ENCODE data around the gene CR1L. TPM values are rescaled to one million over a fixed set of nuclear protein-coding genes. Genes with fewer than 3 reads are reported as not detected.
"Not testable (repeated sequence)": the region's sequence is repeated elsewhere in the genome, so short reads cannot be mapped to it uniquely, and the experiment has no call there.

The CR1L gene
- total RNA-seq, 1 experiment from 2014 or later: not detected

DNA sequence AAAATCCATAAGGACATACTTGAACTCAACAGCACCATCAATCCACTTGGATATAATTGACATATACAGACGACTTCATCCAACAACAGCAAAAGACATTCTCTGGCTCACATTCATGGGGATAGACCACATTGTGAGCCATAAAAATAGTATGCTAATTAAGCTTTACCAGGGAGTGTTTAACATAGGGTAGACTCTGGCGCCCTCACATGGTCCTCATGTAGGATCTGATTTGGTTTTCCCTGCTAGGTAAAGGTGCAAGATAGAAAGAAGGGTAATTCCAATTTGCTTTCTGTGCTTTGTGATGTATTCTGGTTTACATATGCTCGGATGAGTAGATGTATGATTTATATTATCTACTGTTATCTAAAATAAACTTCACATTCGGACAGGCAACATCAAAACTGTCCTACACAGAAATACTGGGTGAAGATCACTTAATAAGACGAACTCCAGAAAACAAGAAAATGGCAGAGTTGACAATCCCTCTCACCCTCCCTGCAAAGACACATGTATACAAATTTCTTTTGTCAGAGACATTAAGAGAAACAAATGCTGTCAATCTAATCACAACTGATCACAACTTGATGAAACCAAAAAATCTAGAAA lies 27.7 kb downstream of the CR1L start:
- in situ Hi-C loops (cut with HindIII; ENCODE audit: low sequenced_read_pairs): no loop called here
- DNase-seq (ENCODE audit: low spot score): peak; percentile 16

DNA sequence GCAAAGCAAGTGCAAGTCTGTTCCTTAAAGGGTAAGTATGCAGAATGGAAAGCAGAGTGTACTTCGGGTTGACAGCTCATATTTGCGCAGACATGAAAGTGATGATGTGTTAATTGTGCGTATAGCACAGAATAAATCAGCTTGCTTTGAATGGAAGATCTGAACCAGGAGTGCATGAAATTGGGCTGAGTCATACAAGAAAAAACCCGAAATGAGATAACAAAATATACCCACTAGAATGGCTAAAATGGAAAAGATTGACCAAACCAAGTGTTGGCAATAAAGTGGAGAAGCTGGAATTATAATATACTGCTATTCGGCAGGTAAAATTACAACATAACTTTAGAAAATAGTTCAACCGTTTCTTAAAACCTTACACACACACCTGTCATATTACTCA lies 28.5 kb downstream of the CR1L start:
- in situ Hi-C loops (cut with HindIII; ENCODE audit: low sequenced_read_pairs): no loop called here
- DNase-seq (ENCODE audit: low spot score): no peak

DNA sequence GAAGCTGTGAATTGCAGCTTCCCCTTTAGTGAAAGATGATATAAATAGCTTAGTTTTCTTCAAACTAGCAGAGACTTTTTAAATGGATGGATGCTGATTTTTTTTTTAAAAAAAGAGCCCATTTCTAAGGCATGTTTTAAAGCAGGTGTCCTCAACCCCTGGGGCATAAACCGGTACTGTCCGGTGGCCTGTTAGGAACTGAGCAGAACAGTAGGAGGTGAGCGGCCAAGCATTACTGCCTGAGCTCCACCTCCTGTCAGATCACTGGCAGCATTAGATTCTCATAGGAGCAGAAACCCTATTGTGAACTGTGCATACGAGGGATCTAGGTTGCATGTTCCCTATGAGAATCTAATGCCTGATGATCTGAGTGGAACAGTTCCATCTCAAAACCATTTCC lies 31.2 kb downstream of the CR1L start:
- DNase-seq (ENCODE audit: low spot score): no peak
- in situ Hi-C loops (cut with HindIII; ENCODE audit: low sequenced_read_pairs): no loop called here

DNA sequence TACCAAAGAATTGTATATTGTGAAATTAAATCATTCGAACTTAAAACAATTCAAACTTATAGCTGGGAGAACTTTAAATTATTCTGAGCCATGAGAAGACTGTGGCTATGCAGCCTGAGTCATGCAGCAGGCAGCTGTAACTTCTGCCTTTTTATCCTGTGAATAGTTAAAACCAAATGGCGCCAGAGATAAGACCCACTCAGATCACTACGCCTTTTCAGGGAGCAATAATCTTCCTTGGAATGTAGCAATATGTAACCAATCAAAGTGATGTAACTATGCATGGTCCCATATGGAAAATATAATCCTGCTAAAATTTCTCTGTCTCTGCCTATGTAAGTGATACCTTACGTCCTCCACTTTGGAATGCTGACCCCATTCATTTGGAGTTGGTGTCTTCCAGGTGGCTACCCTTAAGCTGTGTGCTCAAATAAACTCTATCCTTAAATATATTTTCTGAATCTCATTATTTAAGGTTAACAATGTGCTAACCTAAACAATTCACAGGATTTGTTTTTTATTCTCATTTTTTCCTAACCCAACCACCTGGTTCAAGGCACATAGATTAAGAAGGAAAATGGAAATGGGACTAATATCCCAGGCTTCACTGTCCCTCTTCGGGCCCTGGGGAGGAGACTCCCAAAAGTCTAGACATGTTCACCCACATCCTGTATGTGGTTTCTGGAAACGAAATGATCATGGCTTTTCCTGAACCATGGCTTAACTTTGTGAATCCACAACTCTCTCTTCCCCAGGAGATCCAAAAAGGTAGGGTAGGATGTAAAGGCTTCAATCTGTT lies 35.9 kb downstream of the CR1L start:
- in situ Hi-C loops (cut with HindIII; ENCODE audit: low sequenced_read_pairs); DNase-seq (ENCODE audit: low spot score): not testable (repeated sequence)

DNA sequence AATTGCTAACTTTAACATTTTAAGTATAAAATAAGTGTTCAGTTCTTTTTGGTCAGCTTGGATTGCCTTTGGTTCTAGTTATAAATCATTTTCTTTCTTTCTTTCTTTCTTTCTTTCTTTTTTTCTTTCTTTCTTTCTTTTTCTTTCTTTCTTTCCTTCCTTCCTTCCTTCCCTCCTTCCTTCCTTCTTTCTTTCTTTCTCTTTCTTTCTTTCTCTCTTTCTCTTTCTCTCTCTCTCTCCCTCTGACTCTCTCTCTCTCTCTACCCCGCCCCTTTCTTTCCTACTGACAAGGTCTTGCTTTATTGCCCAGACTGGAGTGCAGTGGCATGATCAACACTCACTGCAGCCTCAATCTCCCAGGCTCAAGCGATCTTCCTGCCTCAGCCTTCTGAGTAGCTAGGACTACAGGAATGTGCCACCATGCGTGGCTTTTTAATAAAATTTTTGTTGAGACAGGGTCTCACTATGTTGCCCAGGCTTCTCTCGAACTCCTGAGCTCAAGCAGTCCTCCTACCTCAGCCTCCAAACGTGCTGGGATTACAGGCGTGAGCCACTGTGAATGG lies 38.0 kb downstream of the CR1L start:
- DNase-seq (ENCODE audit: low spot score); in situ Hi-C loops (cut with HindIII; ENCODE audit: low sequenced_read_pairs): not testable (repeated sequence)

DNA sequence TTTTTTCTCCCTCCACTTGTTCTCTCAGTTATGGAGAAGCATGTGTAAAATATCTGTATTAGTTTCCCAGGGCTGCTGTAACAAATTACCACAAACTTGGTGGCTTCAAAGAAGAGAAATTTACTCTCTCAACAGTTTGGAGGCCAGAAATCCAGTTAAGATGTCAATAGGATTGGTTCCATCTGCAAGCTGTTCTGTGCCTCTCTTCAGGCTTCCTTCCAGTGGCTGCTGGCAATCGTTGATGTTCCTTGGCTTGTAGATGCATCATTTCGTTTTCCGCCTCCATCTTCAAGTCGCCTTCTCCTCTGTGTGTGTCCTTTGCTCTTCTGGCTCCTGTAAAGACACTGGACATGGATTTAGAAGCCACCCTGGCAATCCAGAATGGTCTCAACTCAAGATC lies 45.6 kb downstream of the CR1L start:
- DNase-seq (ENCODE audit: low spot score); in situ Hi-C loops (cut with HindIII; ENCODE audit: low sequenced_read_pairs): not testable (repeated sequence)

DNA sequence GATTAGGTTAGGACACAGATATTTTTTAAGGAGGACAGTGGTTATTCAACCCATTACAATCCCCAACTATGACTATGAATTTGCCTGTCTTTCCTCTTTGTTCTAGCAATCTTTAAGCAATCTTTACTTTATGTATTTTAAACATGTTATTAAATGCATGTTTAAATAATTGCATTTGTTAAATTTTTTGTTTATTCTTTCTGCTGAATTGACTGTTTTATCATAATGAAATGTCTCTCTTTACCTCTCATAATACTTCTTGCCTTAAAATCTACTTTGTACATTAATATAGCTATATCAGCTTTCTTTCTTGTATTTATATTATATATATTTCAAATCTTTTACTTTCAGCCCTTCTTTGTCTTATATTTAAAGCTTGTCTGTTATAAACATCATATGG lies 46.1 kb downstream of the CR1L start:
- in situ Hi-C loops (cut with HindIII; ENCODE audit: low sequenced_read_pairs): no loop called here
- no peak for DNase-seq (ENCODE audit: low spot score)

DNA sequence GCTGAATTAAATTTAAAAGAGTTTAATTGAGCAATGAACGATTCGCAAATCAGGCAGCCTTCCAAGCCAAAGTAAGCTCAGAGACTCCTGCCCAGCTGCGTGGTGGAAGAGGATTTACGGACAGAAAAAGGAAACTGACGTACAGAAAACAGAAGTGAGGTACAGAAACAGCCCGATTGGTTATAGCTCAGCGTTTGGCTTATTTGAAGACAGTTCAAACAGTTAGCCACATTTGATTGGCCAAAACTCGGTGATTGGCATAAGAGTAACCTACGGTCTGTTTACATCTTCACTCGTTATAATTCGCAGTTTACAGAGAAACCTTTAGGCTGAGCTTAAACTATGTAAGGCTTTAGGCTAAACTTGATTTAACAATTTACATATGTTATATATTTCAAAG lies 46.9 kb downstream of the CR1L start:
- in situ Hi-C loops (cut with HindIII; ENCODE audit: low sequenced_read_pairs): no loop called here

DNA sequence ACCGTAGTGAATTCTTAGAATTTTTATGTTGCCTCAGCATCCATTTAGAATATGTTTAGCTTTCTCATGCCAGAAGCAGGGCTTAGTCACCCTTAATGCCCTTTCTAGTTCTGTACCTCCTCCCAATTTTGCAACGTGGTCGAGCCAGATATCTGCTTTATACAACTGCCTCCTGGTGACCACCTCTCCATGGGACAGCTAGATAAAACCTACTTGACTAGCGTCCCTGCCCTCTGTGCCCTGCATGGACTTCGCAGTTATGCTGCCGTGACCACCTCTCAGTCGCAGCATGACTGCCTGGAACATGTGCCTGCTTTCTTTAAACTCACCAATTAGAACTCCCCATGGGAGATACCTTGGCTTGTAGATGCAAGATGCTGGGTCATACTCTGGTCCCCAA lies 47.4 kb downstream of the CR1L start:
- DNase-seq (ENCODE audit: low spot score); in situ Hi-C loops (cut with HindIII; ENCODE audit: low sequenced_read_pairs): not testable (repeated sequence)

More for the DNA sequence above, 46.9 kb downstream of the CR1L start:
- no peak for DNase-seq (ENCODE audit: low spot score)

DNA sequence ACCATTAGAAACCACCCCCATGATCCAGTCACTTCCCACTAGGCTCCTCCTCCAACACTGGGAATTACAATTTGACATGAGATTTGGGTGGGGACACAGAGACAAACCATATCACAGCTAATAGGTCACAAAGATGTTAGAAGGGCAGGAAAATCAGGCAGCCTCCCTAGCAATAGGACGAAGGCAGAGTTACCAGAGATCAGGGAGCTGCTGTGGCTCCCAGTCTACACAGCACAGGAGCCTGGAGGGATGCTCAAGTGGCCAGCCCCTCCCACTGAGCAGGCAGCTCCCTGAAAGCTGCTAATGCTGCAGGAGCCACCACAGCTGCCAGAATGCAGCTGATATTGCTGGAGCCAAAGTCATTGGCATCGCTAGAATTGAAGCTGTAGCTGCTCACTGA lies 51.0 kb downstream of the CR1L start:
- no peak for DNase-seq (ENCODE audit: low spot score)
- in situ Hi-C loops (cut with HindIII; ENCODE audit: low sequenced_read_pairs): no loop called here

DNA sequence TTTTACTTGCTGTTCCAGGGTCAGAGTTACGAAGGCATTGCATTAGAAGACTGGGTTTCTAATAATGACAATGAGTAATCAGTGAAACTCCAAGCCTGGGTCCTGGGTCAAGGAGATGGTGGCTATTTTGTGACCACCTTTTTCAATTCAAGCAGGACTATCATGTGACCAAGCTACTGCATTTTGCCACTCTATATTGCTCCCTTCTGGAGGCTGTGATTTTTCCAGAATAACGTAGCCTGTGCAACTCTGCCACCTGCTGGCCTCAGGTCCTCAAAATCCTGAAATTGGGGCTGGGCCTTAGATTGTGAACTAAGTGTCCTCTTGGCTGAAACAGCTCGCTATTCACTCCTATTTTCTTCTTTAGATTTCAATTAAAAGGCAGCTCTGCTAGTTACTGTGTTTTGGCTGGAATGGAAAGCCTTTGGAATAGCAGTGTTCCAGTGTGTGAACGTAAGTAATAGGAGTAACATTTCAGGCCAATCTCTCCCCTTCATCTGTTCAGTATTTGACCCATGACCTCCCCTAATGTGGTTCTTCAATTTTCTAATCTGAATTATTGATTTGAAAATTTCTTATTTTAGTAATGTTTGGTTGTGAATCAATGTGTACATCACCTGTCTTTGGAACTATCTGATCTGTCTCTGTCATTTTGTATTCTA lies 54.0 kb downstream of the CR1L start:
- peak; percentile 52 for DNase-seq (ENCODE audit: low spot score)
- in situ Hi-C loops (cut with HindIII; ENCODE audit: low sequenced_read_pairs): no loop called here

DNA sequence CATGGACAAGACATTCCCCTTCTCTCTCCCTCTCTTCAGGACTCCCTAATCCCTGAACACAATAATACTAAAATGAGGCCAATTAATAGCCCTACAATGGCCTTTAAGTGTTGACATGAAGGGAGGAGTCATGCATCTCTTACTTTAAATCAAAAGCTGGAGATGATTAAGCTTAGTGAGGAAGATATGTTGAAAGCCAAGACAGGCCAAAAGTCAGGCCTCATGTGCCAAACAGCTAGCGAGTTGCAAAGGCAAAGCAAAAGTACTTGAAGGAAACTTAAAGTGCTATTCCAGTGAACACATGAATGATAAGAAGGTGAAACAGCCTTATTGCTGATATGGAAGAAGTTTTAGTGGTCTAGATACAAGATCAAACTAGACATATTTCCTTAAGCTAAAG lies 57.4 kb downstream of the CR1L start:
- no peak for DNase-seq (ENCODE audit: low spot score)
- in situ Hi-C loops (cut with HindIII; ENCODE audit: low sequenced_read_pairs): no loop called here

DNA sequence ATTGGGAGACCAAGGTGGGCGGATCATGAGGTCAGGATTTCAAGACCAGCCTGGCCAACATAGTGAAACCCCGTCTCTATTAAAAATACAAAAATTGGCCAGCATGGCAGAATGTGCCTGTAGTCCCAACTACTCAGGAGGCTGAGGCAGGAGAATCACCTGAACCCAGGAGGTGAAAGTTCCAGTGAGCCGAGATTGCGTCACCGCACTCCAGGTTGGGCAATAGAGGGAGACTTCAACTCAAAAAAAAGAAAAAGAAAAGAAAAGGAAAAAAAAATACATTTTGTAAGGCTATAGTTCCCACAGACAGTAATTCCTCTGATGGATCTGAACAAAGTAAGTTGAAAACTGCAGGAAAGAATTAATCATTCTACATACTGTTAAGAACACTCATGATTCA lies 58.8 kb downstream of the CR1L start:
- DNase-seq (ENCODE audit: low spot score): no peak
- in situ Hi-C loops (cut with HindIII; ENCODE audit: low sequenced_read_pairs): no loop called here

DNA sequence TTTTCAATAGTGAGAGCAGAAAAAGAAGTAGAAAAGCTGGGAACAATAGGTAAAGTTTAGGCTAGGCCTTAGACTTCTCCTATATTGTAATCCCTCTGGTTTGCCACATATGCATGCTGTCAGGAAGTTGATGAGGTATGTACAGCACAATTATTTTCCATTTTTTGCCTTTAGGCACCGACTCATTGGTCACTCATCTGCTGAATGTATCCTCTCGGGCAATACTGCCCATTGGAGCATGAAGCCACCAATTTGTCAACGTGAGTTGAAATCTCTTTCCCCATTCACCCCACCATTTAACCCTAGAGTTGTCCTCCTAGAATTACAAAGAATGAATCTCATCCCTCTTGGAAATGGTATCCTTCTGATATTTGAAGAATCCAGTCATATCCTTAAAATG lies 63.1 kb downstream of the CR1L start:
- DNase-seq (ENCODE audit: low spot score); in situ Hi-C loops (cut with HindIII; ENCODE audit: low sequenced_read_pairs): not testable (repeated sequence)

DNA sequence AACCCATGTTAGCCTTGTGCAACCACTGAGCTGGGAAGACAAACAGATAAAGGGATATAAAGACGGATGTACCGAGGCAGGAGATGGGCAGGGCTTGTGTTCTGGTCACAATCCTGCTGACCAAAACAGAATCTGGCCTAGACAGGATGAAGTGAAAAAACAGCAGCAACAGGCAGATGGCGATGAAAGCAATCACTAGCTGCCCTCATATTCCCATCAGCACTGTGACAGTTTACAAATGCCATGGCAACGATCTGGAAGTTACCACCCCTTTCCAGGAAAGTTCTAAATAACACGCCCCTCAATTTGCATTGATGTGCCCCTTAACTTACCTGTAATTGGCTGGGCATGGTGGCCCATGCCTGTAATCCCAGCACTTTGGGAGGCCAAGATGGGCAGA lies 66.4 kb downstream of the CR1L start:
- DNase-seq (ENCODE audit: low spot score): no peak
- in situ Hi-C loops (cut with HindIII; ENCODE audit: low sequenced_read_pairs): no loop called here

DNA sequence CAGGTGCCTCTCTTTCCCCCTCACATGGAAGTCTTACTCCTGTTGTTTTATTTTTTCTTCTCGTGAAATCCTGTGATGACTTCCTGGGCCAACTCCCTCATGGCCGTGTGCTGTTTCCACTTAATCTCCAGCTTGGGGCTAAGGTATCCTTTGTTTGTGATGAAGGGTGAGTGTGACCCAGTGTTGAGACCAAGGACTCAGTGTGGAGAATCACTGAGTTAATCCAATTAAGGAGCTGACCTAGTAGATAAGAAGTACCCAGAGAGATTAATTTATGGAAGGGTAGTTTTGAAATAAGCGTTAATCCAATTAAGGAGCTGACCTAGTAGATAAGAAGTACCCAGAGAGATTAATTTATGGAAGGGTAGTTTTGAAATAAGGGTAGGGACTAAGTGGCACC lies 67.8 kb downstream of the CR1L start:
- DNase-seq (ENCODE audit: low spot score); in situ Hi-C loops (cut with HindIII; ENCODE audit: low sequenced_read_pairs): not testable (repeated sequence)

DNA sequence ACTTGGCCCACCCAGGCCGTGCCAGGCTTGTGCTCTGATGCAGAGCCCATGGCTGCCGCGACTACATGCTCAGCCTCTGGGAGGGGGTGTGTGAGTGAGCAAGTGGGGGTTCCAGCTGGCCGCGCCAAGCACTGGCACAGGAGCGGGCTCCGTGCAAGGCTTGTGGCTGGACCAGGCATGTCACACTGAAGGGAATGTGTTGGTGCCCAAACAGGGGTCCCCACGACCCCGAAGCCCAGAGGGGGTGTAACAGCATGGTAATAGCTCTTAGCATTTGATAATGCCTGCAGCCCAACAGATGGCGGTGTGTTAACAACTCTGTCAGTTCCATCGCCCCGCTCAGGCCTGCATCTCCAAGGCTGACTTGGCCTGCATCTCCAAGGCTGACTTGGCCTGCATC lies 68.6 kb downstream of the CR1L start:
- DNase-seq (ENCODE audit: low spot score): no peak
- in situ Hi-C loops (cut with HindIII; ENCODE audit: low sequenced_read_pairs): no loop called here

DNA sequence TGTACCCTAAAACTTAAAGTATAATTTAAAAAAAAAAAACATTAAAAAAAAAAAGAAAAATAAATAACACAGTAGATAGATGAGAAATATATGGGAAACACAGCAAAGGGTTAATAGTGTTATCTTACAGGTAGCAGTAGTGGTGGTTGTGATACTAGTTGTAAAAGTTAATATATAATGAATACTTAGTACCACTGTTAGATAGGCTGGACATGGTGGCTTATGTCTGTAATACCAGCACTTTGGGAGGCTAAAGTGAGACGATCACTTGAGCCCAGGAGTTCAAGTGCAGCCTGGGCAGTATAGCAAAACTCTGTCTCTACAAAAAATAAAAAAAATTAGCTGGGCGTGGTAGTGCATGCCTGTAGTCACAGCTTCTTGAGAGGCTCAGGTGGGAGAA lies 74.3 kb downstream of the CR1L start:
- in situ Hi-C loops (cut with HindIII; ENCODE audit: low sequenced_read_pairs): no loop called here
- DNase-seq (ENCODE audit: low spot score): no peak

DNA sequence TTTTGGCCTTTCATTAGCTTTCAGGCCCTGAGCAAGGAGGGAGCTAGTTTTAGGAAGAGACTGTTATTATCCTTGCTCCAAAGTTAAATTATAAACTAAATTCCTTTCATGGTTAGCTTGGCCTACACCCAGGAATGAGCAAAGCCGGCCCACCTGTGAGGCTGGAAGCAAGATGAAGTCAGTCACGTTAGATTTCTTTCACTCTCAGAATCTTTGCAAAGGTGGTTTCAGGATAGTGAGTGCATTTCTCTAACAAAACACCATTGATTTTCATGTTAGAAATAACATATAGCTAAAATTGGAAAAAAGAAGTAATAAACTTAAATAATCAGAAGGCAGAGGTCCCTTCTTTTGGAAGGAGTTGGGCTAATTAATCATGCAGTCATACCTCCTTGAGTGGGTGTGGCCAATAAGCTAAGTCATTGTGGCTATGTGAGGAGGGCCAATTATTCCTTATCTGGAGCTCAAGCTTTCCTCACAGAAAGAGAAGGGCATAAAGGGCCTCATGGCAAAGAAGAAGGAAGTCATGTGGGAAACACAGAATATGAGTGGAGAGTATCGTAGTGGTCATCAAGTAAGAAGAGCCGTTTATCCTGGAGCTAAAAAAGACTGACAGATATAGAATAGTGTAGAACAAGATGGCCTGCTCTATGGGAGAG lies 83.4 kb downstream of the CR1L start:
- in situ Hi-C loops (cut with HindIII; ENCODE audit: low sequenced_read_pairs): not testable (repeated sequence)

More for the DNA sequence above, 83.4 kb downstream of the CR1L start:
- not testable (repeated sequence) for DNase-seq (ENCODE audit: low spot score)

Measured in G401 (cell line).